Choroid plexus epithelial cell (primary cell): Measurements from ENCODE around the gene MUC6.

ENCODE experiments used
- DNase-seq: peaks from one replicate; pipeline ENCODE4 v3.0.0-alpha.2; 2010; ENCODE audit warnings: low read depth
- H3K4me3 ChIP-seq: 2 replicates; pipeline ENCODE4 v1.5.1; 2011; ENCODE audit warnings: low read depth, mild to moderate bottlenecking, control low read depth, low read length, moderate library complexity
- TF ChIP-seq, protein P1 (sequence below): conservative IDR thresholded peaks from 2 replicates; pipeline ENCODE4 v1.5.1; 2011; ENCODE audit warnings: low read depth, mild to moderate bottlenecking, control low read depth, inconsistent platforms, low read length, moderate library complexity

MUC6 gene

DNA sequence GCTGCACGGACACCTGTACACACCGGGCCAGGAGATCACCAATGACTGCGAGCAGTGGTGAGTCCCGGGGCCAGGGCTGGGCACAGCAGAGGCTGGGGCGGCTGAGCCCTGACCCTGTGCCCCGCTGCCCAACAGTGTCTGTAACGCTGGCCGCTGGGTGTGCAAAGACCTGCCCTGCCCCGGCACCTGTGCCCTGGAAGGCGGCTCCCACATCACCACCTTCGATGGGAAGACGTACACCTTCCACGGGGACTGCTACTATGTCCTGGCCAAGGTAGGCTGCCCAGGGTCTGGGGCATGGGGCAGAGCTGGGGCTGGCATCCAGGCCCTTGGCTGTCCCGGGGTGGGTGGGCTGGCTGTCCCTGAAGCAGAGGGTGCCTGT, 45.8 kb upstream of the MUC6 start:
- no peak overlapping the region for H3K4me3 ChIP-seq
- no peak for DNase-seq
- TF ChIP-seq, protein P1, sequence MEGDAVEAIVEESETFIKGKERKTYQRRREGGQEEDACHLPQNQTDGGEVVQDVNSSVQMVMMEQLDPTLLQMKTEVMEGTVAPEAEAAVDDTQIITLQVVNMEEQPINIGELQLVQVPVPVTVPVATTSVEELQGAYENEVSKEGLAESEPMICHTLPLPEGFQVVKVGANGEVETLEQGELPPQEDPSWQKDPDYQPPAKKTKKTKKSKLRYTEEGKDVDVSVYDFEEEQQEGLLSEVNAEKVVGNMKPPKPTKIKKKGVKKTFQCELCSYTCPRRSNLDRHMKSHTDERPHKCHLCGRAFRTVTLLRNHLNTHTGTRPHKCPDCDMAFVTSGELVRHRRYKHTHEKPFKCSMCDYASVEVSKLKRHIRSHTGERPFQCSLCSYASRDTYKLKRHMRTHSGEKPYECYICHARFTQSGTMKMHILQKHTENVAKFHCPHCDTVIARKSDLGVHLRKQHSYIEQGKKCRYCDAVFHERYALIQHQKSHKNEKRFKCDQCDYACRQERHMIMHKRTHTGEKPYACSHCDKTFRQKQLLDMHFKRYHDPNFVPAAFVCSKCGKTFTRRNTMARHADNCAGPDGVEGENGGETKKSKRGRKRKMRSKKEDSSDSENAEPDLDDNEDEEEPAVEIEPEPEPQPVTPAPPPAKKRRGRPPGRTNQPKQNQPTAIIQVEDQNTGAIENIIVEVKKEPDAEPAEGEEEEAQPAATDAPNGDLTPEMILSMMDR = no peak

DNA sequence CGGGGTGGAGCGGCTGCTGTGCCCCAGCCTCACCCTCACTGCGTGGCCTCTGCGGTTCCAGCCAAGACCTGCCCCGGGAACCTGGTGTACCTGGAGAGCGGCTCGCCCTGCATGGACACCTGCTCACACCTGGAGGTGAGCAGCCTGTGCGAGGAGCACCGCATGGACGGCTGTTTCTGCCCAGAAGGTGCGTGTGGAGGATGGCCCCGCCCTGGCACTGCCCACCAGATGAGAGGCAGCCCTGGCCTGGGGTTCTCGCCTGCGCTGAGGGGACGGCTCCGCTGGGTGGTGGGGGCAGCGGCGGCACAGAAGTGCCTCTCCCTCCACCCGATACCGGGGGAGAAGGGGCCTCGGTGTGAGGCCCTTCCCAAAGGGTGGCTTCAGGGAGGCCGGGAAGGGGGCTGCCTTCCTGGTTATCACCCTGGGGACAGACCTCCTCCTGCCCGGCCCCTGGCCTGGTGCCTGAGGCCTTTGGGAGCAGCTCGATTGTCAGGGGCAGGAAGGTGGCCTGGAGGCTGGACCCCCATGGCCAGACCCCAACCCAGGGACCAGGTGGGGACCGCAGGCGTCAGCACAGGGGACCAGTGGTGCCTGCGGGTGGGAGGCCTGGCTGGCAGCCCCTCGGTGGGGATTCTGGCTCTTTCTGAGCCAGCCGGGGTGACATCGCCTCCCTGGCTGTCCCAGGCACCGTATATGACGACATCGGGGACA, 45.2 kb upstream of the MUC6 start:
- DNase-seq = no peak
- no peak overlapping the region for H3K4me3 ChIP-seq
- TF ChIP-seq, protein P1 = no peak

DNA sequence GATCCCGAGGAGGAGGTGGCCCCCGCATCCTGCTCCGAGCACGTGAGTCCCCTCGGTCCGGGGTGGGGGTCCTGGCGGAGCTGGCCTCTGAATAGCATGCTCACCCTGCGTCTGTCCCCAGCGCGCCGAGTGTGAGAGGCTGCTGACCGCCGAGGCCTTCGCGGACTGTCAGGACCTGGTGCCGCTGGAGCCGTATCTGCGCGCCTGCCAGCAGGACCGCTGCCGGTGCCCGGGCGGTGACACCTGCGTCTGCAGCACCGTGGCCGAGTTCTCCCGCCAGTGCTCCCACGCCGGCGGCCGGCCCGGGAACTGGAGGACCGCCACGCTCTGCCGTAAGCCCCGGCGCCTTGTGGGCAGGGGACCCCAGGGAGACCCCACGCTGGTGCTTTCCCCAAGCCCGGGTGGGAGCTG, 41.7 kb upstream of the MUC6 start:
- no peak overlapping the region for H3K4me3 ChIP-seq
- DNase-seq = no peak
- TF ChIP-seq, protein P1 = no peak

DNA sequence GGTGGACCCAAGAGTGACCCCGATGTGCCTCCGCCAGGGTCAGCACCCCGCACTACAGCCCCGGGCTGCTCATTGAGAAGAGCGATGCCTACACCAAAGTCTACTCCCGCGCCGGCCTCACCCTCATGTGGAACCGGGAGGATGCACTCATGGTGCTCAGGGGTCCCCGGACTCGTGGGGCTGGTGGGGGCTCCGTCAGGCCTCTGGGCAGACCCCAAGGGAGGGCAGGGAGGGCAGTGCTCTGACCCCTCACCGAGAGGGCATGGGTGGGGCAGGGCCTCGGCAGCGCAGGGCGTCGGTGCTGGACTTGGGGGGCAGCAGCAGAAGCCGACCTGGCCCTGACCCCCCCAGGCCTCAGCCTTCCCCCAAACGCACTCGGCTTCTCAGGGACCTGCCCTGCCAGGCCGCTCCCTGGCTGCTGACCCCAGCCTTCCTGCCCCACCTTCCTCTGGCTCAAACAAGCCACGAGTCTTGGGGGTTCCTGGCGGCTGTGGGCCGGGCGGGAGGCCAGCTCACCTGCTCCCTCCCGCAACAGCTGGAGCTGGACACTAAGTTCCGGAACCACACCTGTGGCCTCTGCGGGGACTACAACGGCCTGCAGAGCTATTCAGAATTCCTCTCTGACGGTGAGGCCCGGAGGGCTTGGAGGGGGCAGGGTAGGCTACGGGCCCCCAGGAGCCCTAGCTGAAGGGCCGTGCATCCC, 41.0 kb upstream of the MUC6 start:
- no peak overlapping the region for H3K4me3 ChIP-seq
- DNase-seq = no peak
- TF ChIP-seq, protein P1 = no peak

DNA sequence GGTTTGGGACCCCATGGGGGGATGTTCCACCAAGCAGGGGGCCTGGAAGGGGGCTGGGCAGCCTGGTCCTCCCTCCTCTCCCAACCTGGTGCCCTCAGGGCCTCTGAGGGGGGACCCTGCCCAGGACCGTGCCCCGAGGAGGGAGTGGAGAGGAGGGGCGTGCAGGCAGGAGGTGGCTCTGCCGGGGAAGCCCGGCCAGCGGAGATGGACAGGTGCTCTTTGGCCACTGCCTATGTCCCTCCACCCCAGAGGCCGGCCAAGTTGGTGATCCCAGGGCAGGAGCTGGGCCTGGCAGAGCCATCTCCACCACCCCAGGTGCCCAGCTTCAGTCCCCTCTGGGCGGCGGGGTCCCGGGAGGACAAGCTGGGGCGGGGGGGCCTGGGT, 40.5 kb upstream of the MUC6 start:
- no peak overlapping the region for H3K4me3 ChIP-seq
- TF ChIP-seq, protein P1 = no peak
- no peak for DNase-seq

DNA sequence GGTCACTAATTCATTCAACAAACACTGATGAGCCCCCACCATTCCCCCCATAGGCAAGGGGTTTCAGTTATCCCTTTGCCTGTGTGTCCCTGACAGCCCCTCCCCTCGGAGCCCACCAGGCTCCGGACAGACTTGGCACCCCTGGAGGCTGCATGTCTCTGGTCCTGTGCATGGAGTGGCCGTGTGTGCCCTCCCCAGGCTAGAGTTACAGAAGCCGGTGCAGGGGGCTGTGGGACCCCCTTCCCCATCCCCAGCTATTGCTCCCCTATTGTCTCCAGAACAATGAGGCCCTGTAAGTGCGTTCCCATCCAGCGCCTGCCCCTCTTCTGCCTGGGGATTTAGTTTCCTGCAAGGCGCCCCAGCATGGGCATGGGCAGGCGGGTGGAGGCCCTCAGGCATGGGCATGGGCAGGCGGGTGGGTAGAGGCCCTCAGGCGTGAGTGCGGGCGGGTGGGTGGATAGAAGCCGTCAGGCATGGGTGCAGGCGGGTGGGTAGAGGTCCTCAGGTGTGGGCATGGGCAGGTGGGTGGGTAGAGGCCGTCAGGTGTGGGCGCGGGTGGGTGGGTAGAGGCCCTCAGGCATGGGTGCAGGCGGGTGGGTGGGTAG, 39.6 kb upstream of the MUC6 start:
- no peak for DNase-seq
- H3K4me3 ChIP-seq = no peak overlapping the region
- TF ChIP-seq, protein P1 = no peak
